Fibroblast of lung (primary cell): ENCODE results near the gene PTPRM.

Experiments
- EZH2 ChIP-seq: IDR thresholded peaks from 2 replicates; pipeline ENCODE4 v1.5.1; 2012; ENCODE audit warnings: low read length, control low read depth, mild to moderate bottlenecking; ENCODE audit errors: missing control alignments
- TF ChIP-seq, protein P1 (sequence below), 2 donors: IDR thresholded peaks in 1 of 2; conservative IDR thresholded peaks in 1 of 2; 1 replicate in 1 of 2; 2 replicates in 1 of 2; pipeline ENCODE4 v1.5.1; 2011 to 2012; ENCODE audit warnings: low read length in 2 of 2, control low read depth in 1 of 2, inconsistent platforms in 1 of 2, low read depth in 1 of 2, mild to moderate bottlenecking in 1 of 2

DNA sequence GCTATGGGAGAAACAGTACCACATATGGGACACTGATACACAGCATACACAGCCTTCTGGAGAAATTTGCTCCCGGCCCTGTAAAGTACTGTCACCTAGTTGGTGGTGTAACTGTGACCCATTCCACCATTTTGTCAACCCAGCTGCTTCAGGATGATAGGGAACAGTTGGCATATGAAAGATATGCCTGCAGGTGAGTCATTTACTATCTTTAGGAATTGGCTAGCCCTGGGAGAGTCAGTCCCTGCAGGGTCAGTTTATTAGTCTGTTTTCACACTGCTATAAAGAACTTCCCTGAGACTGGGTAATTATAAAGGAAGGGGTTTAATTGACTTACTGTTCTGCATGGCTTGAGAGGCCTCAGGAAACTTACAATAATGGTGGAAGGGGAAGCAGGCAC is 30.0 kb upstream of the PTPRM start:
- TF ChIP-seq, protein P1, sequence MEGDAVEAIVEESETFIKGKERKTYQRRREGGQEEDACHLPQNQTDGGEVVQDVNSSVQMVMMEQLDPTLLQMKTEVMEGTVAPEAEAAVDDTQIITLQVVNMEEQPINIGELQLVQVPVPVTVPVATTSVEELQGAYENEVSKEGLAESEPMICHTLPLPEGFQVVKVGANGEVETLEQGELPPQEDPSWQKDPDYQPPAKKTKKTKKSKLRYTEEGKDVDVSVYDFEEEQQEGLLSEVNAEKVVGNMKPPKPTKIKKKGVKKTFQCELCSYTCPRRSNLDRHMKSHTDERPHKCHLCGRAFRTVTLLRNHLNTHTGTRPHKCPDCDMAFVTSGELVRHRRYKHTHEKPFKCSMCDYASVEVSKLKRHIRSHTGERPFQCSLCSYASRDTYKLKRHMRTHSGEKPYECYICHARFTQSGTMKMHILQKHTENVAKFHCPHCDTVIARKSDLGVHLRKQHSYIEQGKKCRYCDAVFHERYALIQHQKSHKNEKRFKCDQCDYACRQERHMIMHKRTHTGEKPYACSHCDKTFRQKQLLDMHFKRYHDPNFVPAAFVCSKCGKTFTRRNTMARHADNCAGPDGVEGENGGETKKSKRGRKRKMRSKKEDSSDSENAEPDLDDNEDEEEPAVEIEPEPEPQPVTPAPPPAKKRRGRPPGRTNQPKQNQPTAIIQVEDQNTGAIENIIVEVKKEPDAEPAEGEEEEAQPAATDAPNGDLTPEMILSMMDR (conservative IDR thresholded peaks at IDR 0.05 in 1 of 2, IDR thresholded peaks at IDR 0.05 in 1 of 2; ENCODE audit: low read depth in 1 of 2, low read length in 2 of 2), result no peak
- TF ChIP-seq EZH2, result no peak
